Transverse colon (tissue), 4 donors: ENCODE measurements around the gene ST3GAL2. TPM values are rescaled to one million over a fixed set of nuclear protein-coding genes. Genes with fewer than 3 reads are reported as not detected.

Source experiments
- DNase-seq: peaks from one replicate; pipeline ENCODE4 v3.0.0-alpha.2; 2019
- H3K27ac ChIP-seq, 4 donors: fragments of 200-600 bp; sonication (generic); 2 replicates each; pipeline ENCODE4 v1.5.1; 2016 to 2018; ENCODE audit warnings: inconsistent platforms in 4 of 4
- H3K27me3 ChIP-seq: fragments of 200-600 bp; sonication (generic); 2 replicates; pipeline ENCODE4 v1.5.1; 2017; ENCODE audit warnings: inconsistent platforms
- H3K36me3 ChIP-seq, 4 donors: fragments of 200-600 bp; sonication (generic); 2 replicates each; pipeline ENCODE4 v1.5.1; 2017 to 2019; ENCODE audit warnings: inconsistent platforms in 4 of 4
- H3K4me1 ChIP-seq, 4 donors: fragments of 200-600 bp; sonication (generic); 2 replicates each; pipeline ENCODE4 v1.5.1; 2017 to 2020; ENCODE audit warnings: inconsistent platforms in 4 of 4
- H3K4me3 ChIP-seq, 4 donors: fragments of 200-600 bp; sonication (generic); 1 replicate in 1 of 4; 2 replicates in 3 of 4; pipeline versions ENCODE4 v1.5.1 to v1.6.1; 2017 to 2019; ENCODE audit warnings: inconsistent platforms in 4 of 4
- H3K9me3 ChIP-seq, 2 donors: fragments of 200-600 bp; sonication (generic); 2 replicates each; pipeline ENCODE4 v1.5.1; 2017 to 2019; ENCODE audit warnings: inconsistent platforms in 2 of 2
- CTCF ChIP-seq, 5 experiments: fragments of 200-600 bp in 3 of 5; fragments of 450-650 bp in 2 of 5; sonication (generic) in 3 of 5; IDR thresholded peaks; 1 replicate in 2 of 5; 2 replicates in 3 of 5; pipeline ENCODE4 v1.5.1; 2016 to 2017; ENCODE audit warnings: antibody characterized with exemption in 5 of 5, inconsistent platforms in 3 of 5, mild to moderate bottlenecking in 2 of 5, moderate library complexity in 1 of 5
- EP300 ChIP-seq: sonication (generic); formaldehyde crosslinking; IDR thresholded peaks from one replicate; pipeline ENCODE4 v1.6.1; 2017; ENCODE audit warnings: antibody characterized with exemption, low read depth
- POLR2A ChIP-seq: fragments of 450-650 bp; IDR thresholded peaks from one replicate; pipeline ENCODE4 v1.6.1; 2016; ENCODE audit warnings: antibody characterized with exemption, mild to moderate bottlenecking, moderate library complexity
- POLR2AphosphoS5 ChIP-seq, 3 donors: sonication (generic); formaldehyde crosslinking; IDR thresholded peaks; one replicate each; pipeline ENCODE4 v1.6.1; 2016; ENCODE audit warnings: antibody characterized with exemption in 3 of 3
- WGBS, 2 donors: methylation state at CpG; one replicate each; pipeline ENCODE4 v1.1.5; 2018; ENCODE audit warnings: low coverage in 1 of 2; 5-methylcytosine and 5-hydroxymethylcytosine counted together
- in situ Hi-C, 4 donors: fragments of 200-750 bp; cut with MboI; loops; one replicate each; pipeline versions ENCODE4 v1.15.0 to v1.15.1; 2017; ENCODE audit warnings: low sequenced_read_pairs in 3 of 4, low pct_ligation_motif_present in 1 of 4, low pct_unique_long_range_greater_than_20kb in 1 of 4
- intact Hi-C: fragments of 100-400 bp; cut with DNase I; formaldehyde crosslinking; loops from one replicate; pipeline ENCODE4 v1.15.1; 2023; ENCODE audit warnings: low total_unique reads
- total RNA-seq, 4 donors: library from RNA; depleted of rRNA; stranded (reverse); fragments of >200 nt; gene quantifications; one replicate each; pipeline ENCODE4 v1.1.0, GENCODE V29; 2016

The ST3GAL2 gene
- total RNA-seq, 4 donors from 2014 or later = 2.6 to 16.5 (median 8.5) TPM

GRCh38 chr16:70430667-70431536, 8.0 kb downstream of the ST3GAL2 start:
- Histone ChIP-seq H3K27me3 (no peaks in the 10 kb centered on the region), H3K27ac (peak overlapping the region; percentile 50 to 84 (median 67)), H3K9me3 (no peaks in the 10 kb centered on the region), H3K36me3 (no peaks in the 10 kb centered on the region), H3K4me1 (peaks cover 53 to 86% (median 64%) of the 10 kb centered on the region in 4 donors), H3K4me3 (no peak overlapping the region)
- in situ Hi-C loops = no loop called here
- peak; percentile 47 for DNase-seq
- intact Hi-C loops = no loop called here
- TF ChIP-seq CTCF (IDR thresholded peaks at IDR 0.05) = no peak
- no peak for TF ChIP-seq POLR2A
- TF ChIP-seq POLR2AphosphoS5 (IDR thresholded peaks at IDR 0.05) = no peak
- TF ChIP-seq EP300 = no peak
- WGBS, 2 donors = 43 to 49% methylated on average over 7 to 11 of the region's 11 CpGs

GRCh38 chr16:70429888-70430666, 8.8 kb downstream of the ST3GAL2 start:
- Histone ChIP-seq H3K4me3 (no peak overlapping the region), H3K36me3 (no peaks in the 10 kb centered on the region), H3K9me3 (no peaks in the 10 kb centered on the region), H3K27ac (peak overlapping the region; percentile 50 to 84 (median 67)), H3K27me3 (no peaks in the 10 kb centered on the region), H3K4me1 (peaks cover 53 to 80% (median 64%) of the 10 kb centered on the region in 4 donors)
- WGBS, 2 donors = 60 to 61% methylated on average over 1 to 5 of the region's 5 CpGs
- in situ Hi-C loops (no loop called here), intact Hi-C loops (no loop called here)
- no peak for DNase-seq
- TF ChIP-seq POLR2AphosphoS5 (IDR thresholded peaks at IDR 0.05) (no peak), EP300 (no peak), CTCF (IDR thresholded peaks at IDR 0.05) (no peak), POLR2A (no peak)

- peaks cover 47 to 69% (median 55%) of the 10 kb centered on the region in 4 donors for H3K4me1 ChIP-seq
- DNase-seq = peak; percentile 92
- H3K27ac ChIP-seq = peak overlapping the region; percentile 84 to 94 (median 88)
- no peaks in the 10 kb centered on the region for H3K36me3 ChIP-seq
- TF ChIP-seq POLR2AphosphoS5 (IDR thresholded peaks at IDR 0.05) = peak; percentile 52 to 80 (median 68)
- TF ChIP-seq EP300 = peak; percentile 39
- no peak for TF ChIP-seq CTCF (IDR thresholded peaks at IDR 0.05)
- peak; percentile 57 for TF ChIP-seq POLR2A
- H3K27me3 ChIP-seq = no peaks in the 10 kb centered on the region
- peak overlapping the region in 2 of 4 donors; percentile 0 to 9 for H3K4me3 ChIP-seq
- intact Hi-C loops (no loop called here), in situ Hi-C loops (no loop called here)
- 8 to 13% methylated on average over 5 to 9 of the region's 9 CpGs for WGBS, 2 donors
- no peaks in the 10 kb centered on the region for H3K9me3 ChIP-seq
Observed at GRCh38 chr16:70428178-70428998, 10.5 kb downstream of the ST3GAL2 start.
